Mesenchymal stem cell (in vitro differentiated cells and primary cell): ENCODE measurements around the gene GRIN2C.

Source experiments
- DNase-seq: peaks from one replicate; pipeline ENCODE4 v3.0.0-alpha.2; 2013
- H2AFZ ChIP-seq: one replicate; pipeline ENCODE4 v1.6.1; 2013; ENCODE audit warnings: low read depth, mild to moderate bottlenecking, control low read depth, inconsistent platforms, low read length, moderate library complexity
- H2AK5ac ChIP-seq: 2 replicates; pipeline ENCODE4 v1.6.1; 2013; ENCODE audit warnings: low read length, moderate library complexity, mild to moderate bottlenecking, inconsistent platforms; ENCODE audit not compliant: severe bottlenecking
- H2BK120ac ChIP-seq: one replicate; pipeline ENCODE4 v1.6.1; 2013; ENCODE audit warnings: low read depth, mild to moderate bottlenecking, inconsistent platforms, low read length, moderate library complexity
- H2BK12ac ChIP-seq, 2 experiments: one replicate each; pipeline ENCODE4 v1.6.1; 2013; ENCODE audit warnings: inconsistent platforms in 2 of 2, low read length in 2 of 2, mild to moderate bottlenecking in 2 of 2, moderate library complexity in 2 of 2, control low read depth in 1 of 2
- H2BK15ac ChIP-seq: one replicate; pipeline ENCODE4 v1.6.1; 2013; ENCODE audit warnings: mild to moderate bottlenecking, low read depth, inconsistent platforms; ENCODE audit not compliant: poor library complexity, severe bottlenecking
- H2BK5ac ChIP-seq: 2 replicates; pipeline ENCODE4 v1.6.1; 2013; ENCODE audit warnings: low read depth, mild to moderate bottlenecking, low read length, control low read depth, inconsistent platforms; ENCODE audit not compliant: poor library complexity, severe bottlenecking
- H3K14ac ChIP-seq, 2 experiments: one replicate each; pipeline ENCODE4 v1.6.1; 2013; ENCODE audit warnings: inconsistent platforms in 2 of 2, low read length in 2 of 2, control low read depth in 1 of 2, mild to moderate bottlenecking in 1 of 2, moderate library complexity in 1 of 2
- H3K18ac ChIP-seq, 2 experiments: one replicate each; pipeline ENCODE4 v1.6.1; 2013; ENCODE audit warnings: inconsistent platforms in 2 of 2, low read length in 2 of 2, control low read depth in 1 of 2, low read depth in 1 of 2, mild to moderate bottlenecking in 1 of 2
- H3K23ac ChIP-seq, 2 experiments: one replicate each; pipeline ENCODE4 v1.6.1; 2013; ENCODE audit warnings: inconsistent platforms in 2 of 2, low read length in 2 of 2, mild to moderate bottlenecking in 2 of 2, moderate library complexity in 2 of 2, control low read depth in 1 of 2
- H3K27ac ChIP-seq: 2 replicates; pipeline ENCODE4 v1.5.1; 2013; ENCODE audit warnings: mild to moderate bottlenecking, moderate library complexity, low read length, control low read depth, inconsistent platforms; ENCODE audit not compliant: poor library complexity, severe bottlenecking
- H3K27me3 ChIP-seq, 2 experiments: 2 replicates each; pipeline versions ENCODE4 v1.6.1 to v1.7.0; 2013; ENCODE audit warnings: low read length in 2 of 2, mild to moderate bottlenecking in 2 of 2, moderate library complexity in 2 of 2, control low read depth in 1 of 2, inconsistent platforms in 1 of 2; ENCODE audit not compliant: control insufficient read depth in 1 of 2, insufficient read depth in 1 of 2
- H3K36me3 ChIP-seq, 2 experiments: 2 replicates each; pipeline versions ENCODE4 v1.6.1 to v1.7.0; 2013; ENCODE audit warnings: low read length in 2 of 2, control low read depth in 1 of 2, inconsistent platforms in 1 of 2, low read depth in 1 of 2, mild to moderate bottlenecking in 1 of 2; ENCODE audit not compliant: insufficient read depth in 2 of 2, control insufficient read depth in 1 of 2
- H3K4ac ChIP-seq, 2 experiments: one replicate each; pipeline ENCODE4 v1.6.1; 2013; ENCODE audit warnings: inconsistent platforms in 2 of 2, low read length in 2 of 2, mild to moderate bottlenecking in 2 of 2, moderate library complexity in 2 of 2, control low read depth in 1 of 2, low read depth in 1 of 2
- H3K4me1 ChIP-seq: 2 replicates; pipeline ENCODE4 v1.6.1; 2013; ENCODE audit warnings: low read depth, low read length, control low read depth; ENCODE audit not compliant: control insufficient read depth, insufficient read depth
- H3K4me2 ChIP-seq: 2 replicates; pipeline ENCODE4 v1.6.1; 2013; ENCODE audit warnings: low read length, mild to moderate bottlenecking, inconsistent platforms; ENCODE audit not compliant: poor library complexity, severe bottlenecking
- H3K4me3 ChIP-seq, 2 experiments: 2 replicates each; pipeline versions ENCODE4 v1.5.1 to v1.7.0; 2013; ENCODE audit warnings: low read length in 2 of 2, mild to moderate bottlenecking in 2 of 2, control low read depth in 1 of 2, low read depth in 1 of 2; ENCODE audit not compliant: insufficient read depth in 1 of 2
- H3K79me1 ChIP-seq: replicated peaks from 2 replicates; pipeline ENCODE4 v1.6.1; 2013; ENCODE audit warnings: mild to moderate bottlenecking, control low read depth, low read length, inconsistent platforms; ENCODE audit not compliant: poor library complexity, severe bottlenecking
- H3K9ac ChIP-seq: 2 replicates; pipeline ENCODE4 v1.7.0; 2013; ENCODE audit warnings: mild to moderate bottlenecking, low read length, moderate library complexity
- H3K9me3 ChIP-seq: 2 replicates; pipeline ENCODE4 v1.7.0; 2013; ENCODE audit warnings: mild to moderate bottlenecking, low read length; ENCODE audit not compliant: control insufficient read depth
- H4K8ac ChIP-seq: one replicate; pipeline ENCODE4 v1.6.1; 2013; ENCODE audit warnings: inconsistent platforms, mild to moderate bottlenecking, low read length, moderate library complexity
- H4K91ac ChIP-seq: one replicate; pipeline ENCODE4 v1.6.1; 2013; ENCODE audit warnings: mild to moderate bottlenecking, low read length, inconsistent platforms
- WGBS: methylation state at CpG from one replicate; pipeline ENCODE4 v1.1.7; 2013; ENCODE audit warnings: mixed read lengths; 5-methylcytosine and 5-hydroxymethylcytosine counted together

The GRIN2C gene

DNA sequence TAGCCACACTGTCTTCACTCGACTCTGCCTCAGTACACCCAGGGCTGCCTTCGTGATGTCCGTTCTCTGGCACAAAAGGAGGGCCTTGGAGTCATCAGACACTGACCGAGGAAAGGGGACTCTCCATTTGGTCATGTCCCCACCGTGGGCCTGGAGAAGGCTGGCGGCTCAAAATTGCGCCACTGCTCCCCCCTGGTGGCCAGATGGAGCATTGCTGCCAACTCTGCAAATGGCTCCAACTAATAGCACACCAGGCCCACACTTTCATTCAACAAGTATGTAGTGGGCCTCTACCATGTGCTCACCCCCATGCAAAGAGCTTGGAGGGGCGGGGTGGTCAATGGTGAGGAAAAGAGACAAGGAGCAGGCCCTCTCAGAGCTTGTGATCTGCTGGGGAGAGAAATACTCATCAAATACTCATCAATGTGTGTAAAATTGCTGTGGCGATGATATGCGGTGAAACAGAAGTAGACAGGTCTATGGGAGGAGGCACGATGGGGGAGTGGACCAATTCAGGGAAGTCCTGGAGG lies 5.2 kb upstream of the GRIN2C start:
- Histone ChIP-seq H2AK5ac (no peak overlapping the region), H2BK15ac (no peak overlapping the region), H3K14ac (no peak overlapping the region), H2BK120ac (no peak overlapping the region), H3K4me2 (no peak overlapping the region), H3K27me3 (peaks cover 19 to 21% of the 10 kb centered on the region in 2 experiments), H3K4me3 (no peak overlapping the region), H4K8ac (no peak overlapping the region), H3K23ac (no peak overlapping the region), H3K27ac (no peak overlapping the region), H3K9ac (peak overlapping the region; percentile 3), H3K36me3 (peaks cover 24 to 49% of the 10 kb centered on the region in 2 experiments), H3K79me1 (peaks cover 8% of the 10 kb centered on the region), H4K91ac (peak overlapping the region; percentile 9), H2AFZ (no peak overlapping the region), H3K4ac (no peak overlapping the region), H3K18ac (no peak overlapping the region), H2BK5ac (no peak overlapping the region), H3K9me3 (no peaks in the 10 kb centered on the region), H2BK12ac (peak overlapping the region in 1 of 2 experiments; percentile 6), H3K4me1 (peaks cover 52% of the 10 kb centered on the region)
- 42% methylated on average over 11 of the region's 11 CpGs for WGBS
- DNase-seq = peak; percentile 68

DNA sequence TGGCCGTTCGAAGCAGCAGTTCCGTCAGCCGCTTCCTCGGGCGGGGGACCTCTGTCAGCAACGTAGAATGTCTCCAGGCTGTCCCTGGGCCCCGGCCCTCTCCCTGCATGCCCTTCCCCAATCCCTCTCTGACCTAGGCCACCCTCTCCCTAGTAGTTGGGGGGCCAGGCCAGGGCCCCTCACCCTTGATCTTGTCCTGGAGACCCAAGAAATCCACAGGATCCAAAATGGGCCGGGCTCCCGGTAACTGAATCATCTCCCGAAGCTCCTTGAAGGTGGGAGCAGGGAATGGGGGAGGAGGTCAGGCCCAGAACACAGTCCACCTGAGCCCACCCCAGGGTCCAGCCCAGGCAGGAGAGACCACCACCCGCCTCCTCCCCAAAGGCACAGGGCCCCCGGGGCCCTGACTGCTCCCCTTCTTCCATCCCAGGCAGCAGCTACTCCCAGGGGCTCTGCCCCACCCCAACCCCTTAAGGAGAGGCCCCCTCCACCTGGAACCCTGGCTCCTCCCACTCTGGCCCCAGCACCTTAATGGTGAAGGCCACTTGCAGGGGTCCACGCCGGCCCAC lies 4.7 kb upstream of the GRIN2C start:
- Histone ChIP-seq H3K9ac (no peak overlapping the region), H2AK5ac (no peak overlapping the region), H3K4me3 (no peak overlapping the region), H3K4me1 (peaks cover 53% of the 10 kb centered on the region), H4K91ac (peak overlapping the region; percentile 9), H2BK120ac (no peak overlapping the region), H4K8ac (no peak overlapping the region), H2BK15ac (no peak overlapping the region), H2BK5ac (no peak overlapping the region), H3K14ac (no peak overlapping the region), H3K27me3 (peaks cover 21 to 23% of the 10 kb centered on the region in 2 experiments), H3K23ac (no peak overlapping the region), H3K36me3 (peaks cover 21 to 45% of the 10 kb centered on the region in 2 experiments), H3K18ac (no peak overlapping the region), H3K79me1 (peaks cover 8% of the 10 kb centered on the region), H2AFZ (no peak overlapping the region), H3K4ac (no peak overlapping the region), H3K27ac (no peak overlapping the region), H3K4me2 (no peak overlapping the region), H3K9me3 (no peaks in the 10 kb centered on the region), H2BK12ac (peak overlapping the region in 1 of 2 experiments; percentile 6)
- WGBS = 96% methylated on average over 15 of the region's 15 CpGs
- DNase-seq = no peak

DNA sequence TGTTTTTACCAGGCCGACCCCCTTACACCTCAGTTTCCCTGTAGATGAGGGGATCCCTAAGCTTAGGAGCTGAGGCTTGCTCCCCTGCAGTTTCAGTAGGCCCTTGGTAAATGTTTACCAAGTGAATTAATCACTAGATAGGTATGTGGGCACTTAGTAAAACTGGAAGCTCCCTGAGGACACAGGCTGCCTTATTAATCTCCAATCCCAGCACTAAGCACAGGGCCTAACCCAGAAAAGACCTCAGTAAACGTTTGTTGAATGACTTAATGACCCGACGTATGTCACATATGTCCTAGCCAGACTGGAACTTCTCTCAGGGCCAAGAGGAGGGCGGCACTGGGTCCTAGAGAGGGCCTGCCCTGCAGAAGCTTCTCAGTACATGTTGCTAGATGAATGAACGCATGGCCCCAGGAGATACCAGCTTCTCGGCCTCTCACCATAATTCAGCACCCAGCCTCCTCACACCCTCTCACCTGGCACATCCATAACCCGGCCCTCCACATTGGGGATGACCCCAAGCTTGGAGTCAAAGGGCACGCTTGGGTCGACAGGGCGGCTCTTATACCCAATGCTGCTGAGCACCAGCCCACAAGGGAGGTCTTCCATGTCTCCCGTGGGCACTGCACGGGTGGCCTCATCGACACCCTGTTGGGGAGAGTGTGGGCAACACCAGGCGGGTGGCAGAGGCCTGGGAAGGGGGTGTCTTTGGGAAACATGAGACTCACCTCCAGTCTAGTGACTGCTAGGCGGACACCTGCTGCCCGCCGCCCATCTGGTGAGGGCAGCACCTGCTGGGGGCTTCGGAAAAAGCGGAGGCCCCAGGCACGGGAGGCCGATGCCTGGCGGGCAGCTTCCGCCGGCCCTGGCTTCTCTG lies 4.0 kb upstream of the GRIN2C start:
- Histone ChIP-seq H3K27ac (no peak overlapping the region), H3K4me3 (no peak overlapping the region), H3K18ac (no peak overlapping the region), H3K79me1 (peaks cover 5% of the 10 kb centered on the region), H2AFZ (no peak overlapping the region), H3K27me3 (peaks cover 29 to 30% of the 10 kb centered on the region in 2 experiments), H2AK5ac (no peak overlapping the region), H3K36me3 (peaks cover 21 to 40% of the 10 kb centered on the region in 2 experiments), H4K8ac (no peak overlapping the region), H3K4me2 (no peak overlapping the region), H3K9ac (no peak overlapping the region), H3K14ac (no peak overlapping the region), H3K9me3 (no peaks in the 10 kb centered on the region), H3K4me1 (peaks cover 54% of the 10 kb centered on the region), H4K91ac (no peak overlapping the region), H3K4ac (no peak overlapping the region), H3K23ac (no peak overlapping the region), H2BK12ac (no peak overlapping the region), H2BK15ac (no peak overlapping the region), H2BK5ac (no peak overlapping the region), H2BK120ac (no peak overlapping the region)
- WGBS = 94% methylated on average over 25 of the region's 25 CpGs
- no peak for DNase-seq

- H4K8ac ChIP-seq = no peak overlapping the region
These were observed 3.2 kb upstream of the GRIN2C start for GRCh38 chr17:74862919-74863318.

More at GRCh38 chr17:74862919-74863318, 3.2 kb upstream of the GRIN2C start:
- H3K4me3 ChIP-seq = no peak overlapping the region
- 90% methylated on average over 4 of the region's 6 CpGs for WGBS
- H2AK5ac ChIP-seq = no peak overlapping the region
- no peak overlapping the region for H3K4me2 ChIP-seq
- H2BK12ac ChIP-seq = no peak overlapping the region
- no peak overlapping the region for H2BK120ac ChIP-seq
- no peak overlapping the region for H3K18ac ChIP-seq
- no peak overlapping the region for H2BK15ac ChIP-seq
- no peak overlapping the region for H3K23ac ChIP-seq
- H2BK5ac ChIP-seq = no peak overlapping the region
- H2AFZ ChIP-seq = no peak overlapping the region
- peaks cover 48% of the 10 kb centered on the region for H3K4me1 ChIP-seq
- no peak overlapping the region for H3K14ac ChIP-seq
- H3K27me3 ChIP-seq = peaks cover 32 to 36% of the 10 kb centered on the region in 2 experiments
- no peak overlapping the region for H4K91ac ChIP-seq
- no peak for DNase-seq
- H3K9ac ChIP-seq = no peak overlapping the region
- H3K4ac ChIP-seq = no peak overlapping the region
- no peaks in the 10 kb centered on the region for H3K9me3 ChIP-seq
- H3K36me3 ChIP-seq = peaks cover 18 to 40% of the 10 kb centered on the region in 2 experiments
- no peak overlapping the region for H3K27ac ChIP-seq
- peaks cover 5% of the 10 kb centered on the region for H3K79me1 ChIP-seq
